GM12891 (cell line): ENCODE results near the gene MEGF8.

Source experiments
- PAX5 ChIP-seq: IDR thresholded peaks from 2 replicates; pipeline ENCODE4 v1.6.1; 2011; ENCODE audit warnings: low read length, moderate library complexity, mild to moderate bottlenecking; ENCODE audit not compliant: insufficient read depth, severe bottlenecking
- POLR2A ChIP-seq: IDR thresholded peaks from 2 replicates; pipeline ENCODE4 v1.6.1; 2011; ENCODE audit warnings: low read depth, low read length, control low read depth
- POLR2AphosphoS5 ChIP-seq: IDR thresholded peaks from 2 replicates; pipeline ENCODE4 v1.6.1; 2011; ENCODE audit warnings: low read depth, low read length, control low read depth
- SPI1 ChIP-seq: IDR thresholded peaks from 2 replicates; pipeline ENCODE4 v1.6.1; 2011; ENCODE audit warnings: low read depth, low read length, control low read depth
- TAF1 ChIP-seq: IDR thresholded peaks from 2 replicates; pipeline ENCODE4 v1.6.1; 2011; ENCODE audit warnings: low read depth, low read length, control low read depth

- TF ChIP-seq PAX5 (no peak), POLR2A (no peak), POLR2AphosphoS5 (no peak), SPI1 (no peak), TAF1 (no peak)
These were observed 4.8 kb downstream of the MEGF8 start for GRCh38 chr19:42330241-42330711.
